Stimulated activated CD4-positive, alpha-beta T cell treated with anti-CD3 and anti-CD28 coated beads, Interleukin-1b, Interleukin-23, amount 100 ng/mL, for 1 hour (primary cell): Measurements from ENCODE around the gene COL9A3.

Source experiments
- DNase-seq, 2 donors: peaks; one replicate each; pipeline ENCODE4 v3.0.0-alpha.2; 2020; ENCODE audit warnings: low read depth in 2 of 2

The COL9A3 gene

DNA sequence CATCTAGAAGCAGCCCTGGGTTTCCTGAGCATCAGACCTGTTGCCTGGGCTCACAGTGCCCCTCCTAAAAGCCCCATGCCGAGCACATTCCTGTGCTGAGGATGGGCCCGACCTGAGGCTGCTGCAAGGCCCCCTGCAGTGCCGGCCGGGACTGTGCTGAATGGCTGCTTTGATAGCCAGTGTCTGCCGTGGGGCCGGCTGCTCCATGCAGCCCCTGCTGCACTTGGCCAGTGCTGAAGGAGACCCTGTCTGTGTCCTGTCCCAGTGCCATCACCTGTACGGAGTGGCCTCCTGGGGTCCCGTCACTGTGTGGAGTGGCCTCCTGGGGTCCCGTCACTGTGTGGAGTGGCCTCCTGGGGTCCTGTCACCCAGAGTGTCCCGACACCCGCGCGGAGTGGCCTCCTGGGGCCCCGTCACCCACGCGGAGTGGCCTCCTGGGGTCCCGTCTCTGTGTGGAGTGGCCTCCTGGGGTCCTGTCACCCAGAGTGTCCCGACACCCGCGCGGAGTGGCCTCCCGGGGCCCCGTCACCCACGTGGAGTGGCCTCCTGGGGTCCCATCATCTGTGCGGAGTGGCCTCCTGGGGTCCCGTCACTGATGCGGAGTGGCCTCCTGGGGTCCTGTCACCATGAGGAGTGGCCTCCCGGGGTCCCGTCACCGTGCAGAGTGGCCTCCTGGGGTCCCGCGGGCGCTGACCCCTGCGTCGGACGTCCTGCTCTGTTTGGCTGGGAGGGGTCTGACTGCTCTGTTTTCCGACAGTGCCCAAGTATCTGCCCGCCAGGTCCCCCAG, 7.0 kb downstream of the COL9A3 start:
- no peak for DNase-seq

- peak in 1 of 2 donors; percentile 28 for DNase-seq
These were observed 7.9 kb downstream of the COL9A3 start for GRCh38 chr20:62824476-62825332.

DNA sequence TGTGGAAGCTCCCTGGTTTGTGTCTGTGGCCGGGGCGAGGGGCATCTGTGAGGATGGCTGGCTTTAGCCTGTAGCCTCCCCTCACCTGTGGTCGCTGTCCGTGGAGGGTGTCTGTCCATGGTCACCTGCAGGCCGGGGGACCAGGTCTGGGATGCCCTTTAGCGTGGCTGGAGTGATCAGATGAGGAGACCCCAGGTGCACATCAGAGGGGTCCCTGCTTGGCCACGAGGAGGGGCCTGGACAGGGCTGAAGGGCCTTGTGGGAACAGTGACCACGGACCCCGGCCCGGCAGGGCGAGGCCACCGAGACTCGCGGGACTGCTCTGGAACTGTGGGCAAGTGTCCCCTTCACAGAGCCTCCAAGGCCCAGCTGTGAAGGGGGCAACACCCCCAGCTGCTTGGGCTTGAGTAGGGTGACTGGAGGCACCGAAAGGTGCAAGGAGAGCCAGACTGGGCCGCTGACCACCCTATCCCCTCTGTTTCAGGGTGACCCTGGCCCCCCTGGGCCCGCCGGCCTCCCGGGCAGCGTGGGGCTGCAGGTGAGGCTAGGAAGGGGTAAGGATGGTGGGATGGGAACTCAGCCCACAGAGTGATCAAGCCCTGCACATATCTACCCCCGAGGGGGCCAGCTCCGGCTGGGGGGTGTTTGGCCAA, 8.6 kb downstream of the COL9A3 start:
- no peak for DNase-seq

DNA sequence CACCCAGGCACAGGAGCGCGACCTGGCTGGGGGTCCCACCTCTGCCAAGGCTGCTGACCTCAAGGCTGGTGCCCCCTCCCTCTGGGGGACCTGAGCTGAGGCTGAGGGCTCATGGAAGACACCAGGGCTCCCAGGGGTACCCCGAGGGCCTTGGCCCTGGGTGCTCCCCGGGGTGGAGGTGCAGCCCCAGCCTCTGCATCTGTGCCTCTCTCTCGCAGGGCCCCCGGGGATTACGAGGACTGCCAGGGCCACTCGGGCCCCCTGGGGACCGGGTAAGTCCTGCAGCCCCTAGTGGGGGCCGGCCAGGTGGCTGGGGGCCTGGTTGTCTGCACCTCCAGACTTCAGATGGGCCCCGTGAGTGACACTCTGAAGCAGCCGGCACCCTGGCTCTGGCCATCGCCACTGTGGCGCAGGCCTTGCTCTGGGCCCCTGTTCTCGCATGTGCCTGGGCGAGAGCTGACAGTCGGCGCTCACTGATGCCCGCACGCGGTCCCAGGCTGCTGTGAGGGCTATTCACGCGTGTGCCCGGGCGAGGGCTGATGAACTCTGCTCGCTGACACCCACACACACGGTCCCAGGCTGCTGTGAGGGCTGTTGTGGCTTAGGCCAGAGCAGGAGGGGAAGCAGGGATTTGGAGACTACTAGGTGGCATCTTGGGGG, 9.3 kb downstream of the COL9A3 start:
- DNase-seq = no peak

DNA sequence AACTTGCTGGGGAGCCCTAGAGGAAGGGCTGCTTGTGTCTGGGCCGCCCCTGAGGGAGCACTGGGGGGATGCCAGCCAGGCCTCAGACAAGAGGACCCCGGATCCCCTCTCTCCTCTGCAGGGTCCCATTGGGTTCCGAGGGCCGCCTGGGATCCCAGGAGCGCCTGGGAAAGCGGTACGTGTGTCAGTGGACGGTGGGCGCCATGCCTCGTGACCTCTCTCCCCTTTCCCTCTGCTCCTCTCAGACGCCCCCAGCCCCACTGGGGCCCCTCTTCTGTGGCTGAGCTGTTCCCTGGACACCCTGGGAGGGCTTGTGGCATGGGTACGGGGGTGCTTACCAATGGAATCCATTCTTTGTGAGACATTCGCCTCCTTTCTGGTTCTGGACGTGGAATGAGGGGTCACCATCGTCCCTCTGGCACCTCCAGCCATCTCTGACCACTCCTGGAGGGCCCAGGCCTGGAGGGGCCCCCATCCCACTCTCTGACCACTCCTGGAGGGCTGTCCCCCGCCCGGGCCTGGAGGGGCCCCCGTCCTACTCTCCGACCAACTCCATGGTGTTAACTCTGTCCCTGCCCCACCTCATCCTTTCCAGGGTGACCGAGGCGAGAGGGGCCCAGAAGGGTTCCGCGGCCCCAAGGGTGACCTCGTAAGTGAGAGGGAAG, 9.9 kb downstream of the COL9A3 start:
- no peak for DNase-seq

DNA sequence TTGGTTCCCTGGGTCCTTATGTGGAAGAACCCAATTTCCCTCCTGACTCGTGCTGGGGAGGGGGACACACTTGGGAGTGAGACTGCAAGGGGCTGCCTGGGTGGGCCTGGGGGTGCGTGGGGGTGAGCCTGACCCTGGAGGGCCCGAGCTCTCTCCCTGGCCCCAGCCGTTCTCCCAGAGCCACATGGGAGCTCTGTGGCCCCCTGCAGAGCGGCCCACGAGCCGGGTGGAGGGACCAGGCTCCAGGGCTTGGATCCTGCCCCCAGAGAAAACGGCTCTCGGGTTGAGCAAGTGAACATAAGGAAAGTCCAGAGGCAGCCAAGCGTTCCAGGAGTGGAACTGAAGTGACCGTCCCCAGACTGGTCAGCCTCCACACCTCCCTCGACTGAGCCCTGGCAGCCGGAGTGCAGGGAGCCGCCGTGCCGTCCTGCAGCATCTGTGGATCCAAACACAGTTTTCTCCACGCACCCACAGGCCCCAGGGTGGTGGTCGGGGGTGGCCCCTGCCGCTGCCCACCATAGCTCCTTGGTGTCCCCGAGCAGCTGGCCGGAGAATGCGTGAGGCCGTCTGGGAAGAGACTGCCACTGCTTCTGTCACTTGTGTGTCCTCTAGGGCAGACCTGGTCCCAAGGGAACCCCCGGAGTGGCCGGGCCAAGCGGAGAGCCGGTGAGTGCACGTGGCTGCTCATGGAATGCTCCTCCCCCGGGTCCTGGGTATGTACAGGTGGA, 10.6 kb downstream of the COL9A3 start:
- DNase-seq = no peak

DNA sequence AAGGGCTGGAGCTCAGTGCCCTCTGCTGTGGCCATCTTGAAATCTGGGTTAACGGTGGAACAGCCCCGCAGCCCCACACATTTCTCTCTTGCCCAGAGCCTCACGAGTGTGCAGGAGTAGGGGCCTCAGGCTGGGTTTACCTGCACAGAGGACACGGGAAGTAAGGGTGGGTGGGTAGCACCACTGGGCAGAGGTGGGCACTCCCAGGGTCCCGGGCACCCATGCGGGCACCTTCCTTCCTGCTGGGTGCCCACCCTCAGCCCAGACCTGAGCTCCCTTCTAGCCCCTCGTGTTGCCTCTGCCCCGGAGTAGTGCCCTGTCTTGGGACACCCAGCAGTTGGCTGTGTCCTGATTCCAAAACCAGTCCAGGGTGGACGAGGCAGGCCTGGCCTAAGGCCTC, 11.2 kb downstream of the COL9A3 start:
- no peak for DNase-seq

DNA sequence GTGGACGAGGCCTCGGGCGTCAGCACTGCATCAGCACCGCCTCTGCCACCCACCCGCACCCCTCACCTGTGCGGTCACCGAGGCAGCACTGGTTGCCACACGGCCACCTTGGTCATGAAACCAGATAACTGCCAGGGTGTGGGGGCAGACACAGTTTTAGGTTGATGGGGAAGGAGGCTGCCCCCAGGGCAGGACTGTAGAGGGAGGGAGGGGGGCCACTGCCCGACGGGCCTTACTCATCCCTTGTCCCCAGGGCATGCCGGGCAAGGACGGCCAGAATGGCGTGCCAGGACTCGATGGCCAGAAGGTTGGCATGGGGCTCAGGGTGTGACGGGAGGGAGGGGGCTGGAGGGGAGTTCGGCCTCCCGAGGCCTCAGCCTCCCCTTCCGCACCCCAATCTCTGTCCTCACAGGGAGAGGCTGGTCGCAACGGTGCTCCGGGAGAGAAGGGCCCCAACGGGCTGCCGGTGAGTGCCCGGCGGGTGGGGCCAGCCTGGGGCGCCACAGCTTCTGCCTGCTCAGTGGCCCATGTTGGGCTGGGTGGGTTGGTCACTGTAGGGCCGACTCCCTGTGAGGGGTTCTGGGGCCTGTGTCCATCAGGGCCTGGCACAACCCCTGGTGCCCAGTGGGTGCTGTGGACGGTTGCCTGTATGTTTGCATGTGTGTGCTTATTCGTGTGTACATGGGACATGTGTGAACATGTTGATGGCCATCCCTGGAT, 11.8 kb downstream of the COL9A3 start:
- no peak for DNase-seq

DNA sequence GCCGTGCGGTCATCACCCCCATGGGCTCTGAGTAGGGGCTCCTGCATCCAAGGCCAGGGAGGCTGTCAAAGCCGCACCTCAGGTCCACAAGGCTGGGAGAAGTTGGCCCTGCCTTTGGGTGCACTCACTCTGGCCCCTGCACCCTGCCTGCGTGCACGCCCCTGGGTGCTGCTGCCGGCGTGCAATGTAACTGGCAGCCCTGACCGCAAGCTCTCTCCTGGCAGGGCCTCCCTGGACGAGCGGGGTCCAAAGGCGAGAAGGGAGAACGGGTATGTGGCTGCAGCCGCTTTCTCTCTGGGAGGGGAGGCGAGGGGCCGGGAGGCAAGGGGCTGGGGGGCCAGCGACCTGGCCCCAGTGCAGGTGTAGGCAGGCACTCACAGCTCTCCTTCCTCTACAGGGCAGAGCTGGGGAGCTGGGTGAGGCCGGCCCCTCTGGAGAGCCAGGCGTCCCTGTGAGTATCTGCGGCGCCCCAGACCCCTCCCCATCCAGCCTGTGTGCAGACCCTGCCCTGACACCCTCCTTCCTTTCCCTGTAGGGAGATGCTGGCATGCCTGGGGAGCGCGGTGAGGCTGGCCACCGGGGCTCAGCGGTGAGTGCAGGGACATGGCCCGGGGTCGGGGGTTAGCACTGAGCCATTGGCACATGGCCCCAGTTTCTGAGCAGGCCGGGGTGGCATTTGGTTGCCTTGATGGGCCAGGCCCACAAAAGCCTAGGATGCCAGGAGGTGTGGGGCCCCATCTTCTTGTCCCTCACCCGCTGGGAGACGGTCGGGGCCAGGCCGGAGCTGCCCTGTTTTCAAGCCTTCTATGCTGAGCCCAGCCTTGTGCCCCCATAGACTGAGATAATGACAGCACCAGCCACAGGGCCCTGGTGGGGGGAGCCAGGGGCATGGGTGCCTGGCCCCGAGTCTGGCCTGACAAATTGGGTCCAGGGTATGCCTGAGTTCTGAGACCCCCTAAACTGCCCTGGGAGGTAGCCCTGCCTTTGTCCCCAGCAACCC, 12.7 kb downstream of the COL9A3 start:
- no peak for DNase-seq

DNA sequence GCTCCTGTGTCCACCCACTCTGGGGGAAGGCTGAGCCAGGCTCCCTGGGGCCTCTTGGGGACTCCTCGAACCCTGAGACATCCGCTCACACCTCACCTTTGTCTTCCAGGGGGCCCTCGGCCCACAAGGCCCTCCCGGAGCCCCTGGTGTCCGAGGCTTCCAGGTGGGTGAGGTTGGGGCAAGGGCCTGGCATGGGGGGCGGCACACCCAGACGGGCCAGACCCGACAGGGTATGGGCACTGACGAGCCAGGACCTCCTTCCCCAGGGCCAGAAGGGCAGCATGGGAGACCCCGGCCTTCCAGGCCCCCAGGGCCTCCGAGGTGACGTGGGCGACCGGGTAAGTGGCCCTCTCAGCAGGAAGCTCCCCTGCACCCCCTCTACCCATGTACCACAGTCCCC, 13.4 kb downstream of the COL9A3 start:
- DNase-seq = no peak

DNA sequence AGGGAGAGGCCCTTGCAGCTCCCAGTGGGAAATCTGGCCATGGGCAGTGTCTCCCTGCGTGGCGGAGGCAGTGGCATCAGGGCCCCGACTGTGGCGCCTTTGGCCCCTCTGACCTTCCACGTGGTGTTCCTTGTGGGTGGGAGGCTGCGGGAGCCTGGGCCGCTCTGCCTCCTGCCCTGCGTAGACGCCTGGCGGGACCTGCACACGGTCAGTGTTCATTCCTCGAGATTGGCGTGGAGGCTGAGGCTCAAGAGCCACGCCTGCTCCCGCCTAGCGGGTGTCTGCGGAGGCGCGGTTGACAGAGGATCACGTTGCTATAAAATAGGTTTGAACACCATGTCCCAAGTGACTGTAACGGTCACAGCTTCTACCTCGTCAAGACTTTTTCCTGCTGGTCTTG, 14.0 kb downstream of the COL9A3 start:
- DNase-seq = no peak

DNA sequence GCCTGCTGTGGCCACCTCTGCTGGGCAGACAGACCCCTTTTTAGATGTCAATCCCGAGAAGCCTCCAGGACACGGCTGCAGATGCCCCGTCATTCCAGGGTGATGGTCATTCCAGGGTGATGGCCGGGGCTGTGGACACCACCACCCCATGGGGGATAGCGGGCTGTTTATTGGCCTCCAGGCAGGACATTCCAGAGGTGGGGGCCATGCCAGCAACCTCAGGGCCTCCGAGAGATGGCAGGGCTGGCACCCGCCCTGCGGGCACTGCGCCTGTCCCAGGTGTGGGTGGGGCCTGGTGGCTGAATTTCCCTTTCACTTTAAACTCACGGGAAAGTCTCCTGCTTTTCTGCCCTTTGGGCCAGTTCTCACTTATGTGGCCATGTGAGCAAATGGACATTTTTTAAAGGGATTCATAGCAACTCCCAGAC, 14.5 kb downstream of the COL9A3 start:
- no peak for DNase-seq

- no peak for DNase-seq
These were observed 15.0 kb downstream of the COL9A3 start for GRCh38 chr20:62831854-62832211.

DNA sequence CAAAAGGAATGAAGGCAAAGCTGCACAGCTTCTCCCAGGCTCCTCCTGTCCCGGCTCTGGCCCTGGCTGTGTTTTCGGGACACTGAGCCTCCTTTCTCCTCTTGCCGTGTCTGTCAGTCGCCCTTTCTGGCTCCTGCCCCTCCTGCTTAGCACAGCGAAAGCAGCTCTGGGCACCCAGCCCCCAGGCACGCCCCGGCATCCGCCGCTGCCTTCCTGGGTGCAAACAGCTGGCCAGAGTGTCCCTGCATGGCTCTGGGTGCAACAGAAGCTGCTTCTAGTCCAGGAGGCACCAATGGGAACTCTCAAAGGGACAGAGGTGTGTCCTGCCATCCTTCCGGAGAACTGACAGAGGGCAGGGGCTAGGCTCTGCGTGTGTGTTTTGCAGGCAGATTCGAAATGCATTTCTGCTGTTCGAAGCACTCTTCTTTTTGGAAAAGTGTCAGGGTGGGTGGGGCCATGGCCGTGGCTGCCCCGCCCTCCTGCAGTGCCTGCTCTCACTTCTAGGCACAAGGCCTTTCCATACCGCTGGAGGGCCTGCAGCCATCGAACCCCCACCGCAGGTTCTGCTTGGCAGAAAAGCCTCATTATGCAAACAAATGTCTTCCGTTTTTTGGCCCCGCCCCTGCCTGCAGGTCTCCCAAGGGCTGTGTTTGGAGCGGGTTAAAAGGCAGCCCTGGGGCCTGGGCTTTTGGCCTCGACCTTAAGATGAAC, 15.5 kb downstream of the COL9A3 start:
- DNase-seq = no peak

- no peak for DNase-seq
These were observed 16.1 kb downstream of the COL9A3 start for GRCh38 chr20:62832951-62833391.

- DNase-seq = no peak
These were observed 18.3 kb downstream of the COL9A3 start for GRCh38 chr20:62834967-62835730.
